Measurements from ENCODE around the gene COG4.

COG4 gene

GRCh38 chr16:70437017-70437581, 86.3 kb downstream of the COG4 start:
- TF ChIP-seq POLR2AphosphoS5 (IDR thresholded peaks at IDR 0.05; ENCODE audit: low read depth, low read length) (peak; percentile 31; the same call in 1 of the 2 replicates), FOXP2 (optimal IDR thresholded peaks at IDR 0.05; ENCODE audit: borderline replicate concordance, extremely low read depth, extremely low read length, insufficient read depth) (peak; percentile 65), REST (IDR thresholded peaks at IDR 0.05; ENCODE audit: insufficient read depth in 1 of 2, low read depth in 2 of 2, low read length in 2 of 2) (no peak), SIN3A (IDR thresholded peaks at IDR 0.05; ENCODE audit: borderline replicate concordance, insufficient read depth, low read length) (no peak), TAF1 (IDR thresholded peaks at IDR 0.05; ENCODE audit: borderline replicate concordance, insufficient read depth, low read length) (no peak; the same call in 1 of the 2 replicates)

DNA sequence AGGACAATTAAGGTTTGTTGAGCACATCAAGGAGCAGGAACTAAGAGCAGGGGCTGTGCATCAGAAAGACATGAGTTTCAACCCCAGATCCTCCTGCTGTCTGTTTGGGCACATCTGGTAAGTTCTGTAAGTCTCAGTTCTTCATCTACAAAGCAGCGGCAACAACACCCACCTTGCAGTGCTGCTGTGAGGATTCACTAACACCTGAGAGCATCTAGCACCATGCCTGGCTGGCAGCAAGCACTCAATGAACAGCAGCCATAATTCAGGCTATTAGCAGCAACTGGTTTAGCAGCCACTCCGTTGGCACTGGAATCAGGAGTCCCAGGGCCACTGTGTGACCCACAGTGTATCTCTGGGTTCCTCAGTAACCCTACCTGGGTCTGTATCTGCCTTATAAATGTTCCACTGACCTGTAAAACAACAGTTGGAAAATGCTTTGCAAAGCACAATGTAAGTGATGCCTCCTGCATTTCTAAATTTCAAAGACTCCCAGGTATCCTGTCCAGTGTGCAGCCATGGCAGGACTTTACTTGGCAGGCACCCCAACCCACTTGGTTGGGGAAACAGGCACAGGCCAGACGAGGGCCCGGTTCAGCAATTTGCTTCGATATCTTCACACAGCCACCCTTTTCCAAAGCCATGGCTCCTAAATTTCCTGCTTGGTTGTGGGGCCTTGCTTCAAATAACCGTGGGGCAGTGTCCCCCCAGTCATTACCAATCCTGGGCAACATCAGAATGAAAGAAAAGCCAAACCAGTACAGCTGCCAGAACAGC, 88.7 kb downstream of the COG4 start:
- TF ChIP-seq REST (IDR thresholded peaks at IDR 0.05; ENCODE audit: insufficient read depth in 1 of 2, low read depth in 2 of 2, low read length in 2 of 2): no peak
- TF ChIP-seq TAF1 (IDR thresholded peaks at IDR 0.05; ENCODE audit: borderline replicate concordance, insufficient read depth, low read length): no peak
- no peak for TF ChIP-seq SIN3A (IDR thresholded peaks at IDR 0.05; ENCODE audit: borderline replicate concordance, insufficient read depth, low read length)
- no peak for TF ChIP-seq FOXP2 (optimal IDR thresholded peaks at IDR 0.05; ENCODE audit: borderline replicate concordance, extremely low read depth, extremely low read length, insufficient read depth)
- no peak for TF ChIP-seq POLR2AphosphoS5 (IDR thresholded peaks at IDR 0.05; ENCODE audit: low read depth, low read length)

GRCh38 chr16:70433458-70434103, 89.8 kb downstream of the COG4 start:
- TF ChIP-seq FOXP2 (optimal IDR thresholded peaks at IDR 0.05; ENCODE audit: borderline replicate concordance, extremely low read depth, extremely low read length, insufficient read depth) (no peak), REST (IDR thresholded peaks at IDR 0.05; ENCODE audit: insufficient read depth in 1 of 2, low read depth in 2 of 2, low read length in 2 of 2) (no peak), TAF1 (IDR thresholded peaks at IDR 0.05; ENCODE audit: borderline replicate concordance, insufficient read depth, low read length) (no peak), SIN3A (IDR thresholded peaks at IDR 0.05; ENCODE audit: borderline replicate concordance, insufficient read depth, low read length) (no peak), POLR2AphosphoS5 (IDR thresholded peaks at IDR 0.05; ENCODE audit: low read depth, low read length) (no peak)

- TF ChIP-seq TAF1 (IDR thresholded peaks at IDR 0.05; ENCODE audit: borderline replicate concordance, insufficient read depth, low read length) (no peak), POLR2AphosphoS5 (IDR thresholded peaks at IDR 0.05; ENCODE audit: low read depth, low read length) (no peak), FOXP2 (optimal IDR thresholded peaks at IDR 0.05; ENCODE audit: borderline replicate concordance, extremely low read depth, extremely low read length, insufficient read depth) (no peak), REST (IDR thresholded peaks at IDR 0.05; ENCODE audit: insufficient read depth in 1 of 2, low read depth in 2 of 2, low read length in 2 of 2) (no peak), SIN3A (IDR thresholded peaks at IDR 0.05; ENCODE audit: borderline replicate concordance, insufficient read depth, low read length) (no peak)
Measured at GRCh38 chr16:70432723-70433457, 90.5 kb downstream of the COG4 start.
